ENCODE measurements around the gene ZNF467. TPM values are rescaled to one million over a fixed set of nuclear protein-coding genes. Genes with fewer than 3 reads are reported as not detected.

The ZNF467 gene
- total RNA-seq, 2 donors from 2014 or later = 3.2 to 11.0 TPM

- Histone ChIP-seq H3K36me3 (no peaks in the 10 kb centered on the region), H3K27me3 (no peaks in the 10 kb centered on the region), H3K4me3 (no peak overlapping the region), H3K9me3 (no peaks in the 10 kb centered on the region), H3K27ac (no peak overlapping the region), H3K4me1 (peaks cover 0 to 19% of the 10 kb centered on the region in 2 donors)
- TF ChIP-seq CTCF (IDR thresholded peaks at IDR 0.05) = no peak
- no peak for DNase-seq (ENCODE audit: low spot score)
These were observed 6.3 kb downstream of the ZNF467 start for GRCh38 chr7:149767068-149767467.

GRCh38 chr7:149766135-149766675 is 7.2 kb downstream of the ZNF467 start:
- Histone ChIP-seq H3K27ac (no peak overlapping the region), H3K4me1 (peaks cover 0 to 16% of the 10 kb centered on the region in 2 donors), H3K4me3 (no peak overlapping the region), H3K27me3 (no peaks in the 10 kb centered on the region), H3K36me3 (no peaks in the 10 kb centered on the region), H3K9me3 (no peaks in the 10 kb centered on the region)
- TF ChIP-seq CTCF (IDR thresholded peaks at IDR 0.05) = no peak
- DNase-seq (ENCODE audit: low spot score) = no peak

- no peak for DNase-seq (ENCODE audit: low spot score)
- no peaks in the 10 kb centered on the region for H3K27me3 ChIP-seq
- no peaks in the 10 kb centered on the region for H3K9me3 ChIP-seq
- H3K36me3 ChIP-seq = no peaks in the 10 kb centered on the region
- no peak for TF ChIP-seq CTCF (IDR thresholded peaks at IDR 0.05)
- no peak overlapping the region for H3K27ac ChIP-seq
- peak overlapping the region in 1 of 2 donors; percentile 19 for H3K4me3 ChIP-seq
- peaks cover 0 to 11% of the 10 kb centered on the region in 2 donors for H3K4me1 ChIP-seq
These were observed 7.8 kb downstream of the ZNF467 start for GRCh38 chr7:149765399-149766121.

- no peaks in the 10 kb centered on the region for H3K27me3 ChIP-seq
- H3K4me3 ChIP-seq = peak overlapping the region in 1 of 2 donors; percentile 19
- peak in 1 of 2 donors; percentile 45 for TF ChIP-seq CTCF (IDR thresholded peaks at IDR 0.05)
- H3K9me3 ChIP-seq = no peaks in the 10 kb centered on the region
- no peak for DNase-seq (ENCODE audit: low spot score)
- peaks cover 0 to 11% of the 10 kb centered on the region in 2 donors for H3K4me1 ChIP-seq
- no peak overlapping the region for H3K27ac ChIP-seq
- no peaks in the 10 kb centered on the region for H3K36me3 ChIP-seq
These were observed 8.6 kb downstream of the ZNF467 start for GRCh38 chr7:149764481-149765398.

- Histone ChIP-seq H3K4me3 (no peak overlapping the region), H3K27me3 (no peaks in the 10 kb centered on the region), H3K9me3 (no peaks in the 10 kb centered on the region), H3K4me1 (peaks cover 0 to 11% of the 10 kb centered on the region in 2 donors), H3K36me3 (no peaks in the 10 kb centered on the region), H3K27ac (no peak overlapping the region)
- DNase-seq (ENCODE audit: low spot score) = no peak
- TF ChIP-seq CTCF (IDR thresholded peaks at IDR 0.05) = no peak
These were observed 9.7 kb downstream of the ZNF467 start for GRCh38 chr7:149763563-149764240.

All from right atrium auricular region (tissue), 2 donors.